Upper lobe of left lung (tissue), 6 donors: ENCODE measurements around the gene KDM2B. TPM values are rescaled to one million over a fixed set of nuclear protein-coding genes. Genes with fewer than 3 reads are reported as not detected.
A peak's percentile ranks its signal among the peaks of the same experiment; 100 is the strongest.

Experiments used
- ATAC-seq, 2 donors: fragments of 200-7000 bp; cut with Tn5 transposase; one replicate each; pipeline ENCODE4 v1.9.1; 2022; ENCODE audit warnings: mild to moderate bottlenecking in 2 of 2, moderate library complexity in 2 of 2; ENCODE audit not compliant: low FRiP score in 2 of 2
- DNase-seq, 2 donors: peaks; one replicate each; pipeline ENCODE4 v3.0.0-alpha.2; 2019 to 2020
- H3K27ac ChIP-seq, 4 donors: fragments of 200-600 bp; sonication (generic); one replicate each; pipeline ENCODE4 v1.5.1; 2016 to 2019
- H3K27me3 ChIP-seq, 4 donors: fragments of 200-600 bp; sonication (generic); one replicate each; pipeline ENCODE4 v1.5.1; 2017 to 2019
- H3K36me3 ChIP-seq, 4 donors: fragments of 200-600 bp; sonication (generic); one replicate each; pipeline ENCODE4 v1.5.1; 2016 to 2019
- H3K4me1 ChIP-seq, 4 donors: fragments of 200-600 bp; sonication (generic); one replicate each; pipeline ENCODE4 v1.5.1; 2018 to 2019
- H3K4me3 ChIP-seq, 4 donors: fragments of 200-600 bp; sonication (generic); one replicate each; pipeline ENCODE4 v1.5.1; 2017 to 2019; ENCODE audit warnings: mild to moderate bottlenecking in 2 of 4, moderate library complexity in 1 of 4
- H3K9me3 ChIP-seq, 4 donors: fragments of 200-600 bp; sonication (generic); one replicate each; pipeline ENCODE4 v1.5.1; 2018 to 2019
- CTCF ChIP-seq, 6 experiments: fragments of 450-650 bp in 4 of 6; fragments of 200-600 bp in 2 of 6; sonication (generic) in 2 of 6; IDR thresholded peaks; one replicate each; pipeline ENCODE4 v1.5.1; 2016 to 2019; ENCODE audit warnings: antibody characterized with exemption in 6 of 6
- EP300 ChIP-seq, 4 donors: sonication (generic); formaldehyde crosslinking; IDR thresholded peaks; one replicate each; pipeline ENCODE4 v1.5.1; 2017; ENCODE audit warnings: antibody characterized with exemption in 4 of 4, control low read depth in 2 of 4
- POLR2A ChIP-seq, 4 donors: fragments of 450-650 bp; IDR thresholded peaks; one replicate each; pipeline ENCODE4 v1.5.1; 2016 to 2017; ENCODE audit warnings: antibody characterized with exemption in 4 of 4, mild to moderate bottlenecking in 2 of 4
- POLR2AphosphoS5 ChIP-seq, 2 donors: sonication (generic); formaldehyde crosslinking; IDR thresholded peaks; one replicate each; pipeline ENCODE4 v1.5.1; 2017; ENCODE audit warnings: antibody characterized with exemption in 2 of 2
- WGBS, 2 donors: methylation state at CpG; one replicate each; pipeline ENCODE4 v1.1.5; 2017 to 2018; 5-methylcytosine and 5-hydroxymethylcytosine counted together
- total RNA-seq, 6 donors: library from RNA; depleted of rRNA in 4 of 6; stranded (reverse); fragments of >200 nt in 4 of 6; gene quantifications; one replicate each; pipeline versions ENCODE4 v1.1.0 to v1.2.1, GENCODE V29; 2016 to 2021
- donor health status: DM: no; HTN: no; CAD: no; lungs with moderate emphysema.
- donor health status: DM: no; HTN: yes; CAD: no; lungs with severe emphysema.

KDM2B gene
- total RNA-seq, 6 donors from 2014 or later: 29.5 to 81.7 (median 34.2) TPM

- Histone ChIP-seq H3K4me1 (peaks cover 50 to 60% (median 56%) of the 10 kb centered on the region in 4 donors), H3K9me3 (no peaks in the 10 kb centered on the region), H3K27me3 (no peaks in the 10 kb centered on the region), H3K4me3 (no peak overlapping the region), H3K27ac (peak overlapping the region; percentile 76 to 93 (median 86)), H3K36me3 (peaks cover 0 to 7% (median 0%) of the 10 kb centered on the region in 4 donors)
- WGBS, 2 donors: 67 to 86% methylated on average over 1 of the region's 1 CpG
- TF ChIP-seq EP300 (IDR thresholded peaks at IDR 0.05) (no peak), POLR2A (IDR thresholded peaks at IDR 0.05) (no peak), CTCF (IDR thresholded peaks at IDR 0.05) (no peak), POLR2AphosphoS5 (IDR thresholded peaks at IDR 0.05) (no peak)
- ATAC-seq (no peak), DNase-seq (no peak)
Measured at GRCh38 chr12:121531356-121531750, 49.5 kb downstream of the KDM2B start.

GRCh38 chr12:121530600-121531355, 50.0 kb downstream of the KDM2B start:
- Histone ChIP-seq H3K4me1 (peaks cover 44 to 55% (median 50%) of the 10 kb centered on the region in 4 donors), H3K4me3 (no peak overlapping the region), H3K9me3 (no peaks in the 10 kb centered on the region), H3K27me3 (no peaks in the 10 kb centered on the region), H3K36me3 (peaks cover 0 to 7% (median 1%) of the 10 kb centered on the region in 4 donors), H3K27ac (peak overlapping the region in 3 of 4 donors; percentile 76 to 93 (median 80))
- DNase-seq (peak in 1 of 2 donors; percentile 86), ATAC-seq (peak; percentile 70 to 86)
- WGBS, 2 donors: 62 to 63% methylated on average over 6 of the region's 6 CpGs
- TF ChIP-seq POLR2AphosphoS5 (IDR thresholded peaks at IDR 0.05) (peak in 1 of 2 donors; percentile 57), EP300 (IDR thresholded peaks at IDR 0.05) (no peak), CTCF (IDR thresholded peaks at IDR 0.05) (no peak), POLR2A (IDR thresholded peaks at IDR 0.05) (no peak)

- peak overlapping the region in 2 of 4 donors; percentile 24 to 93 for H3K27ac ChIP-seq
- H3K27me3 ChIP-seq: no peaks in the 10 kb centered on the region
- peaks cover 0 to 11% (median 5%) of the 10 kb centered on the region in 4 donors for H3K36me3 ChIP-seq
- DNase-seq: no peak
- TF ChIP-seq EP300 (IDR thresholded peaks at IDR 0.05) (no peak), POLR2AphosphoS5 (IDR thresholded peaks at IDR 0.05) (no peak), POLR2A (IDR thresholded peaks at IDR 0.05) (no peak), CTCF (IDR thresholded peaks at IDR 0.05) (no peak)
- H3K4me1 ChIP-seq: peaks cover 28 to 39% (median 34%) of the 10 kb centered on the region in 4 donors
- no peaks in the 10 kb centered on the region for H3K9me3 ChIP-seq
- WGBS, 2 donors: 91 to 95% methylated on average over 5 to 7 of the region's 7 CpGs
- no peak for ATAC-seq
- no peak overlapping the region for H3K4me3 ChIP-seq
Measured at GRCh38 chr12:121529184-121529583, 51.6 kb downstream of the KDM2B start.

- WGBS, 2 donors: 94 to 99% methylated on average over 8 of the region's 8 CpGs
- ATAC-seq (no peak), DNase-seq (no peak)
- Histone ChIP-seq H3K36me3 (peaks cover 0 to 16% (median 7%) of the 10 kb centered on the region in 4 donors), H3K4me3 (no peak overlapping the region), H3K9me3 (no peaks in the 10 kb centered on the region), H3K27me3 (no peaks in the 10 kb centered on the region), H3K27ac (no peak overlapping the region), H3K4me1 (peaks cover 4 to 16% (median 10%) of the 10 kb centered on the region in 4 donors)
- TF ChIP-seq POLR2AphosphoS5 (IDR thresholded peaks at IDR 0.05) (no peak), CTCF (IDR thresholded peaks at IDR 0.05) (no peak), POLR2A (IDR thresholded peaks at IDR 0.05) (no peak), EP300 (IDR thresholded peaks at IDR 0.05) (no peak)
Measured at GRCh38 chr12:121525411-121525810, 55.4 kb downstream of the KDM2B start.
